NCI-H2107 (cell line): ENCODE data around the gene PIP5K1B.
"Not testable (repeated sequence)": the region's sequence is repeated elsewhere in the genome, so short reads cannot be mapped to it uniquely, and the experiment has no call there.

Experiments
- DNase-seq: peaks from one replicate; lab custom pipeline; 2025; lab: John Stamatoyannopoulos, UW

Gene PIP5K1B

GRCh38 chr9:69028754-69029153 is 323.7 kb downstream of the PIP5K1B start:
- no peak for DNase-seq

DNA sequence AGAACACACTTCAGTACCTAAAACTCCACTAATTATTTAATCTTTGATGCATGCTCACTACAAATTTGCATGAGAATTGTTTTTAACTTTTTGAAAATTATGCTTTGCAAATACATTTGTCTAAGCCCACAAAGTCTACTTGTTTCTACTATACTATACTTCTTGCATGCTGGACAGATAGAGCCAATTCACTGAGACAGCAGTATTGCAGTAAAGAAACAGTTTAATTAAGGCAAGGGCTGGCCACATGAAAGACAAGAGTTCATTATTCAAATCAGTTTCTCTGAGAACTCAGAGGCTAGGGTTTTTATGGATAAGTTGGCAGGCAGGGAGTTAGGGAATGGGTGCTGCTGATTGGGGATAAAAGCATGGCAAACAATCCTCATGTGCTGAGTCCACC is 324.5 kb downstream of the PIP5K1B start:
- no peak for DNase-seq

GRCh38 chr9:69030851-69031645 is 326.0 kb downstream of the PIP5K1B start:
- DNase-seq: no peak

DNA sequence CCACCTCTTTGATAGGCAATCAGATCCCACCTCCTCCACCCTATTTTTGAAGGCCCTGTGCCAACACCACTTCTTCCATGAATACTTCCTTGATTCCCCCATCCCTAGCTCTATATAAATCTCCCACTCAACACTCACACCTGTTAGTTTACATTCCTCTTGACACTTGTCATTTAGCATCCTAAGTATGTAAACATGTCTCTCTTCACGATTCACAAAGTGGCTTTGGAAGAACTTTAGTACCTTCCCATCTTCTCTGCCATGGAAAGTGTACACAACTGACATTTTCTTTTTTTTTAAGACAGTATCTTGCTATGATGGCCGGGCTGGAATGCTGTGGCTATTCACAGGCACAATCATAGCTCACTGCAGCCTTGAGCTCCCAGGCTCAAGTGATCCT is 329.0 kb downstream of the PIP5K1B start:
- DNase-seq: no peak

DNA sequence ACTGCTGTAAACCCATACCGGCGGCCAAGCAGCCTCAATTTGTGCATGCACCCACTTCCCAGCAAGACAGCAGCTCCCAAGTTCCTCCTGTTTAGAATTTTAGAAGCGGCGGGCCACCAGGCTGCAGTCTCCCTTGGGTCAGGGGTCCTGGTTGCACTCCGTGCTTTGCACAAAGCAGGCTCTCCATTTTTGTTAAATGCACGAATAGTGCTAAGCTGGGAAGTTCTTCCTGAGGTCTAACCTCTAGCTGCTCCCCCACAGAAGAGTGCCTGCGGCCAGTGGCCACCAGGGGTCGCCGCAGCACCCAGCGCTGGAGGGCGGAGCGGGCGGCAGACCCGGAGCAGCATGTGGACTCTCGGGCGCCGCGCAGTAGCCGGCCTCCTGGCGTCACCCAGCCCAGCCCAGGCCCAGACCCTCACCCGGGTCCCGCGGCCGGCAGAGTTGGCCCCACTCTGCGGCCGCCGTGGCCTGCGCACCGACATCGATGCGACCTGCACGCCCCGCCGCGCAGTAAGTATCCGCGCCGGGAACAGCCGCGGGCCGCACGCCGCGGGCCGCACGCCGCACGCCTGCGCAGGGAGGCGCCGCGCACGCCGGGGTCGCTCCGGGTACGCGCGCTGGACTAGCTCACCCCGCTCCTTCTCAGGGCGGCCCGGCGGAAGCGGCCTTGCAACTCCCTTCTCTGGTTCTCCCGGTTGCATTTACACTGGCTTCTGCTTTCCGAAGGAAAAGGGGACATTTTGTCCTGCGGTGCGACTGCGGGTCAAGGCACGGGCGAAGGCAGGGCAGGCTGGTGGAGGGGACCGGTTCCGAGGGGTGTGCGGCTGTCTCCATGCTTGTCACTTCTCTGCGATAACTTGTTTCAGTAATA is 330.6 kb downstream of the PIP5K1B start, which contains the start of gene FXN:
TSS of gene FXN (plus strand) at position 315 of the 871 bp plus-strand sequence. CDS start at position 346, 31 bp downstream.
- peak; percentile 42 for DNase-seq

GRCh38 chr9:69036309-69036708 is 331.3 kb downstream of the PIP5K1B start:
- DNase-seq: no peak

GRCh38 chr9:69036799-69037198 is 331.8 kb downstream of the PIP5K1B start:
- no peak for DNase-seq

DNA sequence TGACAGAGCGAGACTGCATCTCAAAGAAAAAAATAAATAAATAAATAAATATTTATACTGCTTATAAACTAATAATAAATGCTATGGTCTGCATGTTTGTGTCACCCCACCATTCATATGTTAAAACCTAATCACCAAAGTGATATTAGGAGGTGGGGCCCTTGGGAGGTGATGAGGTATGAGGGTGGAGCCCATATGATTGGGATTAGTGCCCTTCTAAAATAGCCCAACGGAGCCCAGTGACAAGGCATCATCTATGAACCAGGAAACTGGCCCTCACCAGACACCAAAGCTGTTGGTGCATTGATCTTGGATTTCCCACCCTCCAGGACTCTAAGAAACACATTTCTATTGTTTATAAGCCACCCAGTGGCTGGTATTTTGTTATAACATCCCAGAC is 335.6 kb downstream of the PIP5K1B start:
- no peak for DNase-seq

GRCh38 chr9:69044240-69045219 is 339.5 kb downstream of the PIP5K1B start:
- no peak for DNase-seq

GRCh38 chr9:69045821-69046220 is 340.8 kb downstream of the PIP5K1B start:
- DNase-seq: no peak

- DNase-seq: no peak
These were observed 341.7 kb downstream of the PIP5K1B start for GRCh38 chr9:69046723-69047122.

GRCh38 chr9:69047371-69047770 is 342.3 kb downstream of the PIP5K1B start:
- DNase-seq: no peak

GRCh38 chr9:69049094-69049493 is 344.1 kb downstream of the PIP5K1B start:
- no peak for DNase-seq

DNA sequence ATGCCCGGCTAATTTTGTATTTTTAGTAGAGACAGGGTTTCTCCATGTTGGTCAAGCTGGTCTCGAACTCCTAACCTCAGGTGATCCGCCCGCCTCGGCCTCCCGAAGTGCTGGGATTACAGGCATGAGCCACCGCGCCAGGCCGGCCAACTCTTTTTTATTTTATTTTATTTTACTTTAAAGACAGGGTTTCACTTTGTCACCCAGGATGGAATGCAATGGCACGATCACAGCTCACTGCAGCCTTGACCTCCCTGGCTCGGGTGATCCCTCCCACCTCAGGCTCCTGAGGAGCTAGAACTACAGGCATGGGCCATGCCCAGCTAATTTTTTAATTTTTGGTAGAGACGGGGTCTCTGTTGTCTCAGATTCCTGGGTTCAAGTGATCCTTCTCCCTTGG is 345.9 kb downstream of the PIP5K1B start:
- not testable (repeated sequence) for DNase-seq

DNA sequence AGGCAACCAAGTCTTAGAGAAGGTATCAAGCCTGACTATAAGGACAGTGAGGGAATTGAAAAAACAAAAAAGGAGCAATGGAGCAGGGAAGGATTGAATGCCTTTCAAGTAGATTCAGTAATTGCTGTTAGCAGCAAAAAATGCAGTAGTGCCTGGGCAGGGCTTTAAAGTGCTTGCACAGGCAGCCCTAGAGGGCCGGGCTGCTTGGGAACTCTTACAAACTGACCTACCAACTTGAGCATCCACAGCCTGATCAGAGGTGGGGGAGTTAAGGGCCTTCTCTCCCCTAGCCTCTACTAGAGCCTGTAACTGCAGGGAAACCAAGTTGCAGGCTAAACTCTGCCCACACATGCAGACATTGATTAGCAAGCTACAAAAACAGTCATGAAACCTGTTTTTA is 349.9 kb downstream of the PIP5K1B start:
- no peak for DNase-seq

DNA sequence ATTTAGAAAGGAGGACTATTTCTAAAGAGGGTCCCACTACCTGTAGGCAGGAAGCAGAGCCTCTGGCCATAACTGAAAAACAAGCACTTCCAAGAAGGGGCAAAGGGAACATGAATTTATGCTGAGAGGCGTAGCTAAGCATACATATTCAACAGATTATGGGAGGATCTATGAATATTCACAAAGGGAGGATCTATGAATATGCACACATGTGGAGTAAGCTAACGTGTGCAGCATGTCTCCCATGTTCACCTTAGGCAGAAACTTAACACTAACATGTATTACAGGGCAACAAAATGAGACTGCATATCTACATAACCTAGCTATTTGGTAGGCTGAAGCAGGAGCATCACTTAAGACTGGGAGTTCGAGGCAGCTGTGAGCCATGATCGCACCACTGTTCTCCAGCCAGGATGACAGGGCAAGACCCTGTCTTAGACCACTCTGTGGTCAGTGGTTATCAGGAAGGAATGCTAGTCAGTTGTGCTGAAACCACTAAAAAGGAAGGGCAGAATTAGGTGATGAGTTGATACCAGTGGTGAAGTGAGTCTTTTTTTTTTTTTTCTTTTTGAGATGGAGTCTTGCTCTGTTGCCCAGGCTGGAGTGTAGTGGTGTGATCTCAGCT is 351.3 kb downstream of the PIP5K1B start:
- DNase-seq: no peak

DNA sequence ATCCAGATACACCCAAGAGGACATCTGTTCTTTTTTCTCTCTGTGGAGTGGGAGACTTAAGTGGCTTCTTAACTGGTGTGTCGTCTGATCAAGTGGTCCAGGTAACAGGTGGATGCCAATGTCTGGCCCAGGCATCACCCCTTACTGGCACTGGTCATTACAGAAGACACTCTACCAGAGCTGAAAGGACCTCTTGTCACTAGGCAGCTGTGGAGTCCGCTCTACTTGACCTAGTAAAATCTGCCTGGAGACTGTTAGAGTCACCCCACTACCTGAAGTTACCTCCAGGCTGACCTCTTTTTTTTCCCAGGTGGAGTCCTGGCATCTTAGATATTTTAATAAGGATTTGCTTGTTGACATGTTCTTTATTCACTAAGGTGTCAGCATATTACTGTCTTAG is 353.1 kb downstream of the PIP5K1B start:
- DNase-seq: no peak
